GM23248 (cell line): Measurements from ENCODE around the gene HDAC4.

ENCODE experiments used
- EZH2 ChIP-seq: fragments of 200-600 bp; sonication (generic); IDR thresholded peaks from 2 replicates; pipeline ENCODE4 v1.6.1; 2018; ENCODE audit warnings: antibody characterized with exemption, mild to moderate bottlenecking; ENCODE audit not compliant: insufficient read depth, poor library complexity, severe bottlenecking
- EZH2phosphoT487 ChIP-seq: fragments of 200-600 bp; sonication (generic); IDR thresholded peaks from 2 replicates; pipeline ENCODE4 v1.6.1; 2018; ENCODE audit warnings: antibody characterized with exemption, moderate library complexity, mild to moderate bottlenecking, low read depth; ENCODE audit not compliant: insufficient read depth

- TF ChIP-seq EZH2 (no peak), EZH2phosphoT487 (no peak)
Observed at GRCh38 chr2:239042046-239042445, 358.8 kb downstream of the HDAC4 start.
